GM12891 (cell line): ENCODE data around the gene CRISPLD2.

Source experiments
- POLR2A ChIP-seq: IDR thresholded peaks from 2 replicates; pipeline ENCODE4 v1.6.1; 2011; ENCODE audit warnings: low read depth, low read length, control low read depth
- POLR2AphosphoS5 ChIP-seq: IDR thresholded peaks from 2 replicates; pipeline ENCODE4 v1.6.1; 2011; ENCODE audit warnings: low read depth, low read length, control low read depth
- TAF1 ChIP-seq: IDR thresholded peaks from 2 replicates; pipeline ENCODE4 v1.6.1; 2011; ENCODE audit warnings: low read depth, low read length, control low read depth

DNA sequence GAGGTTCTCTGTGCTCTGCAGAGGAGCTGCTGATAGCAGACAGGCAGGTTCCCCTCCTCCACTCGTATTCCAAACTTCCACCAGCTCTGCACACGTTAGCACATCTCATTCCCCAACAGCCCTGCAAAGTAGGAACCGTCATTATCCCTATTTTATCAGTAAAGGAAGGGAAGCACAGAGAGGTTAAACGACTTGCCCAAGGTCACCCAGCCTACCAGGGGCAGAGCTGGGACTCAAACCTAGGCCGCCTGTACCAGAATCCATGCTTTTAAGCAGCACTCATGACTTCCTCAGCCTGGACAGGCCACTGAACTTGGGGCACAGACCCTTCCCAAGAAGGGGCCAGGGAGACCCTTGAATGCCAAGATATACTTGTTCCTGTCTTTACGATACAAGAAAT is 75.2 kb downstream of the CRISPLD2 start:
- no peak for TF ChIP-seq POLR2AphosphoS5
- TF ChIP-seq POLR2A = no peak
- TF ChIP-seq TAF1 = no peak
